ENCODE results near the gene TAC4.
"Not testable (repeated sequence)": the region's sequence is repeated elsewhere in the genome, so short reads cannot be mapped to it uniquely, and the experiment has no call there.

The TAC4 gene

DNA sequence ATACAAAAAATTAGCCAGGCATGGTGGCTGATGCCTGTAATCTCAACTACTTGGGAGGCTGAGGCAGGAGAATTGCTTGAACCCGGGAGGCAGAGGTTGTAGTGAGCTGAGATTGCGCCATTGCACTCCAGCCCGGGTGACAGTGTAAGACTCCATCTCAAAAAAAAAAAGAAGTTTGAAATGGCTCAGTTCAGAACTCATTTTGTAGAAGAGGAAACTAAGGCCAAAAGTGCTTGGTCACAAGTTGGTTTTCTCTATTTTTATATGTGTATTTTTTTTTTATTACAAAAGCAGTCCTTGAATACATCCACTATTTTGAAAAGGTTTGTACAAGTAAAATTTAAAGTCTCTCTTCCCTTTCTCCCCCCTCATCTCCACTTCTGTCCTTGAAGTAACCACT lies 5.5 kb downstream of the TAC4 start:
- no peak for DNase-seq (ENCODE audit: low read depth)

- DNase-seq (ENCODE audit: low read depth) = no peak
Observed at GRCh38 chr17:49841548-49841947, 6.3 kb downstream of the TAC4 start.

- DNase-seq (ENCODE audit: low read depth) = no peak
Observed at GRCh38 chr17:49839455-49839854, 8.4 kb downstream of the TAC4 start.

DNA sequence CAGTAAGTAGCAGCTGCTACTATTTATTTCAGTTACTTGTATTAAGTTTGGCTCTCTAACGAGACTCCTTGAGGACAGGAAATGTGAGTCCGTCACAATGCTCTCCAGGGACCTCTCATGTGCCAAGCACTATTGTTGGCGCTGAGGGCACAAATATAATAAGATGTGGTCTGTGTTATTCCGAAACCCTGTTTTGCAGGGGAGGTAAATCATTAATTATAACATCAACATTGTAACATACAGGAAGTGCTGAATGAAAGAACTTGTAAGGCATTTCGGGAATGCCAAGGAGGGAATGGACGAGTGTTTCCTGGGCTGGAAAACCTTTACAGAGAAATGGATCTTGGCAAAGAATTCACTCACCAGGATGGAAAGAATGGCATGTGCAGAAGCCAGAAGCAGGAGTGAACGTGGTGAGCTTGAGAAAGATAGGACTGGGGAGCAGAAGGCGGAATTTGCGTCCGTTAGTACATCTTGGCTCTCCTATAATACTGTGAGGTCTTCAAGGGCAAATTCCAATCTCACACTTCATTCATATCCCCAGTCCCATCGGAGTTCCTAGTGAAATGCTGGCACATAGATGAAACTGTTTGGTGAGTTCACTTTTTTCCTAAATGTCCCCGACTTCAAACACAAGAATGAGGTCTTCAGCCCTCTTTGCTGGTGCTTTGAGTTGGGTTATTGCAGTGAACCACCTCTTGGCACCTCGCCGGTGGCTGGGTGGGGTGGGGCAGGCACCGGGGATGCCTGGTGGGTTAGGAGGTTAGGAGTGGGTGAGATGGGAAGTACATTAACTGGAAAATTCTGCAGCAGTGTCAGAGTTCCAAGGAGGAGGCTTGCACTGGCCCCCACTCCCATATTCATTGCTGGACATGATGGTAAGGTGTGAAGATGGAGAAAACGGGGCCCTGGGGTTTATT lies 11.5 kb downstream of the TAC4 start:
- DNase-seq (ENCODE audit: low read depth) = no peak

- DNase-seq (ENCODE audit: low read depth) = no peak
Observed at GRCh38 chr17:49835472-49835871, 12.4 kb downstream of the TAC4 start.

DNA sequence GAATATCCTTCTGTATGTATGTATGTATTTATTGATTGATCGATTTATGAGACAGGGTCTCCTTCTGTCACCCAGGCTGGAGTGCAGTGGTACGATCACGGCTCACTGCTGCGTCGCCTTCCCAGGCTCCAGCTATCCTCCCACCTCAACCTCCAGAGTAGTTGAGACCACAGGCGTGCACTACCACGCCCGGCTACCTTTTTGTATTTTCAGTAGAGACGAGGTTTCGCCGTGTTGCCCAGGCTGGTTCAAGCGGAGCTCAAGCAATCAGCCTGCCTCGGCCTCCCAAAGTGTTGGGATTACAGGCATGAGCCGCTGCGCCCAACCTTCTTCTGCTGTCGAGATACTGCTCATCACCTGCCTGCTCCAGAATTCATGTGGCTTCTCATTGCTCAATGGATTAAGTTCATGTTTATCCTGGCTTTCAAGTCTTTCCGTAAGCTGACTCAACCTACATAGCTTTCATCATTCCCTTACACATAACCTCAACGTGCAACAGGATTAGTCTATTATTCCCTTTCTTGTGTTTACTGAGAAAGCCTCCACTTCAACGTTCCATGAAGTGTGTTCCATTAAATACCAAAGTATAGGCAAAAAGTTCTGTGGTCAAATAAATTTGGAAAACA lies 13.6 kb downstream of the TAC4 start:
- no peak for DNase-seq (ENCODE audit: low read depth)

DNA sequence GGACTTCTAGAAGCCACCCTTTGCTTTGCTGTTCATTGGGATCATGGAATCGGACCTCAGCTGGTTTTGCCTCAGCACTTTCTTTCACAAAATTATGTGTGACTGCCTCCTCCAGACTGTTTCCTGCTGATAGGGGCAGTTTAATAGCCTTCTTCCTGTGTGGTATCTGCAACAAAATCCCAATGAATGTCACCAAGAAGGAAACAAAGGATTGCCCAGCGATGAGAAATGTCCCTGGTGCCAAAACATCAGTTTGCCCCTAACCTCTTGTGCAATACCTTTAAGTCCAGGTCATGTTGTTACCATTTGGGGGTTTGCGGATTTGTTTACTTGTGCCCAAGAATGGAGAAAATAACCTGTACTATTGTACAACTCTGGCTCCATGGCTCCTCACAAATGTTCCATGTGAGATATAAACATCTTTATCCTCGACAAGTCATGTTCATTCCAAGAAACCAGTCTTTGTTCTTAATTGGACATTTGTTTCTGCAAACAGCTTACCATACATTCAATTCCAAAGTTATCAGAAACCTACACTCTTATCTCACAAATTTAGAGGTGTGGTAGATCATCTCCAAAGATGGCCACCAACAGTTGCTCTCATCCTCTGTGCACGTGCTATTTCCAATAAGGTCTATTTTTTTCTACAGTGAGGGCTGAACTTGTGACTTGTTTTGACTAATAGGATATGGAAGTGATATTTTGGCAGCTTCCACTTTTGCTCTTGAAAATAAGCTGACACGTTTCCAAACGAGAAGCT lies 14.8 kb downstream of the TAC4 start:
- DNase-seq (ENCODE audit: low read depth) = no peak

DNA sequence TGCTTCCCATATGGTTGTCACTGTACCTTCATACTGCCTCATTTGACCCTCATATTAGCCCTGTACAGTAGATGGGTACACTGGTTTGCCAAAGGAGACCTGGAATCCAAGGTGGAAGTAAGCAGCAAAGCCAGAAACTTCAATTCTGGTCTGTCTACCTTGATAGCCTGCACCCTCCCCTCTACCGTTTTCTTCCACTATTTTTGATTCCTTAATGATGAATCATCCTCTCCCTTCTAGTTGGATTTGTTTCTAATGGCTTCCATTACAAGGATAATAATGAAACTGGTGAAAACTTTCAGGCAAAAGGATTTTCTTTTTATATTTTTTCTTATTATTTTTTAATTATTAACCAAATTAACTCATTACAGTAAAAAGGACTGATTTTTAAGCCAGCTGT lies 17.3 kb downstream of the TAC4 start:
- DNase-seq (ENCODE audit: low read depth) = no peak

DNA sequence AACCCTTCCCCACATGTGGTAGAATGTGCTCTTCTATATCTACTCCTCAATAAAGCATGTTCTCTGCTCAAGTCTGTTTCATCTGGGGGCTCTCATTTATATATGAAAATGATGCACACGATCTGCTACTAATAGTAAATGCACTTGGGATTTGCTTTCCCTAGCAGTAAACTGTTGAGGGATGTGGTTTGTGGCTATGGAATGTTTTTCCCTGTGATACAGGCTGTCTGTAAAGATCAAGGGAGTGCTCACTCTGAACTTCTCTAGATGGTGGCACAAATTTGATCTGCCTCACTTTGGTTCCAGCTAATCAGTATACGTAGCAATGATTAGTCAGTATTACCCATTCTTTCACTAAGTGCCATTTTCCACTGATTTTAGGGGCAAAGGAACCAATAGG lies 18.8 kb downstream of the TAC4 start:
- DNase-seq (ENCODE audit: low read depth) = no peak

GRCh38 chr17:49828325-49828724 lies 19.5 kb downstream of the TAC4 start:
- DNase-seq (ENCODE audit: low read depth) = not testable (repeated sequence)

DNA sequence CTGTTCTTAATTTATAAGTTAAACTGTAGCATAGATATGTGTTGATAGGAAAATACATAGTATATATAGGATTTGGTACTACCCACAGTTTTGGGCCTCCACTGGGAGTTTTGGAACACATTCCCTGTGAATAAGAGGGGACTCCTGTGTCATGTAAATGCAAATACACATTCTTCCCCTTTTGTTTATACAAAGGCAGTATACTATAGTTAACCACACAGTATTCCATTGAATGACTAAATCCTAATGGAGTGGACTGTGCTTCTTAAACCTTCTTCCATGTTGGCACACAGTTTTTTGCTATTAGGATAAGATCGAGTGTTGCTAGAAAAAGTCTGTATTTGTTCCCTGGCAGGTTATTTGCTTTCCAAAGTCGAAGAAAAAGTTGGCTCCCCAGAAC lies 22.2 kb downstream of the TAC4 start:
- DNase-seq (ENCODE audit: low read depth) = no peak

- no peak for DNase-seq (ENCODE audit: low read depth)
Observed at GRCh38 chr17:49823614-49824013, 24.3 kb downstream of the TAC4 start.

GRCh38 chr17:49822829-49823228 lies 25.0 kb downstream of the TAC4 start:
- DNase-seq (ENCODE audit: low read depth) = no peak

DNA sequence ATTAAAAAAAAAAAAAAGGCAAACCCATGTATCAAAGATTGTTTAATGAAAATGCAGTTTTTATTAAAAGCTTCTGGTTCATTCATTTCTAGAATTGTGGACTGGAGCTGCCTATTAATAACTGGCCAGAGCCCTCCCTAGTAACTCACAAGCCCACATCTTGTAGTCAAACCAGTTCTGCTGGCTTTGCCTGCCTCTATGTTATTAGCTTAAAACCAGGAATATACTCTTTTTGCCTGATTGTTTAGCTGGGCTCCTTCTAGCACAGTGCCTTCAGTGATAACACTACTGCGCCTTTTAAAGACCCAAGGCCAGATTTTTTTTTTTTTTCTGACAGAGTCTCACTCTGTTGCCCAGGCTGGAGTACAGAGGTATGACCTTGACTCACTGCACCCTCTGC lies 26.0 kb downstream of the TAC4 start:
- no peak for DNase-seq (ENCODE audit: low read depth)

GRCh38 chr17:49821466-49821865 lies 26.4 kb downstream of the TAC4 start:
- no peak for DNase-seq (ENCODE audit: low read depth)

DNA sequence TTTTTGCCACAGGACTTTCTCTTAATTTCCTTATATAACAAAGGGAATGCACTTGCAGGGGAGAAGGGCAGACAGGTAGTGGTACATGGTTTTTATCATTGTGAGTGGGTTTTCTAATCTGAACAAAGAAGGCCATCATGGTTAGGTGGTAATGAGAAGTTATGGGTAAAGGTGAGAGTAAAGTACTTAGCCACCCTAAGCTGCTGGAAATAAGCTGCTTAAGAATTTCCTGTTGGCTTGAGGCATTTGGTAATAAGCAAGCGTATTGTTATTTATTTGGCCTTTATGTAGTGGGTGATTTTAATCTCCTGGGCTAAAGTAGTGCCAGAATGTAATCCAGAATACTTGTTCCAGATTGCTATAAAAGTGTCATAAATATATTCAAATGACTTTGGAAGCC lies 27.1 kb downstream of the TAC4 start:
- no peak for DNase-seq (ENCODE audit: low read depth)

- no peak for DNase-seq (ENCODE audit: low read depth)
Observed at GRCh38 chr17:49819651-49820050, 28.2 kb downstream of the TAC4 start.

GRCh38 chr17:49819138-49819537 lies 28.7 kb downstream of the TAC4 start:
- no peak for DNase-seq (ENCODE audit: low read depth)

GRCh38 chr17:49817993-49818392 lies 29.9 kb downstream of the TAC4 start:
- DNase-seq (ENCODE audit: low read depth) = no peak

- DNase-seq (ENCODE audit: low read depth) = no peak
Observed at GRCh38 chr17:49815761-49816281, 32.0 kb downstream of the TAC4 start.

DNA sequence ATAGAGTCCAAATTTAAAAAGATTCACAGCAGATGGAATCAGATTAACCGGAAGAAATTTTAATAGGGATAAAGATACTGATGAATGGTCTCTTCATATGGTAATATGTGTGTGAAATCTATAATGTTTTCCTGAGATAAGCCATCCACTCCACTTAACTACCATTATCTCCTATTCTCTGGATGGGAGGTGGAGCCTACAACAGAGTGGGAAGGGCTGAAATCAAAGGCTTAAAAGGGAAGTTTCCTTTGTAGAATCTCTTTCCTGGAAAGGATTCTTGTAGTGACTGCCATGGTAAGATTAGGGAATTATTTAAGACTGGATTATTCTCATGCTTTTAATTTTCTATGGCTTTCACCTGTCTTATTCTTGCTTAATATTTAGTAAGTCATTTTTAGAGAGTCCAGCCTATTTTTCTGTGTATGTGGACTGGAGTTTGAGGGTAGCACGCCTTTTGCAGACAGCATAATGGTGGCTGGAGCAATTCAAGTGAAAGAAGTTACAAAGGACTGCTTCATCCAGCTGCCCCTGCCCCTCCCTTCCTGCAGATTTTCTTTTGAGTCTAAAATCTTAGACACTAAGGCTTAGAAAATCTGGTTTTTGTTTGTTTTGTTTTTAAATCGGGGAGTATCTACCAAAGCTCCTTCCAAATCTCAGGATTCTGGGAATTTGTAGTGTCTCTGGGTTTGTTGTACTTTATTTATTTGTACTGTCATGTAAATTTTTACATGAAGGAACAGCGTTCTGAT lies 32.9 kb downstream of the TAC4 start:
- DNase-seq (ENCODE audit: low read depth) = no peak

DNA sequence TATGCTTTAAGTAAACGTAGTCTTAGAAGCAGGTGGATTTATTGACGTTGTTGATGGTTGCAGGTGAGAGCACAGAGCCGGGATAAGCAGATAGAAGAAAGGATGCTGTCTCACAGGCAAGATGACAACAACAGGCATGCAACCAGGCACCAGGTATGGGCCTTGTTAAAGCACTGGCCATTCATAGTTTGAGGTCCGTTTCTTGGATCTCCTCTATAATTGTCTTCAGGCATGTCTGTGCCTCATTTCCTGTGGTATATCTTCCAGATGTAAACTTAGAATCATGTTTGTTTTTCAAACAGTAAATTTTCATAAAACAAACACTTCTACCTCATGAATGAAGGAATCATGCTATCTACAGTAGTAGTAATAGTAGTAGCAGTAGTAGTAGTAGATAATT lies 38.8 kb downstream of the TAC4 start:
- DNase-seq (ENCODE audit: low read depth) = no peak
